OCI-LY1 (cell line): Measurements from ENCODE around the gene LRRC56.

ENCODE experiments used
- H2AFZ ChIP-seq: fragments of 200-600 bp; sonication (generic), shearing (Covaris generic); 2 replicates; pipeline ENCODE4 v1.6.0; 2014; ENCODE audit warnings: antibody characterized with exemption, mild to moderate bottlenecking, low read length
- H3F3A ChIP-seq: fragments of 200-600 bp; sonication (generic), shearing (Covaris generic); 2 replicates; pipeline ENCODE4 v1.6.0; 2014; ENCODE audit warnings: mild to moderate bottlenecking, antibody characterized with exemption, low read length, moderate library complexity; ENCODE audit not compliant: insufficient read depth
- H3K27ac ChIP-seq: fragments of 200-600 bp; sonication (generic); 2 replicates; pipeline ENCODE4 v1.5.1; 2014; ENCODE audit warnings: low read length, mixed run types, mild to moderate bottlenecking, low read depth; ENCODE audit not compliant: poor library complexity, severe bottlenecking
- H3K27me3 ChIP-seq: fragments of 200-600 bp; sonication (generic); 2 replicates; pipeline ENCODE4 v1.6.0; 2014; ENCODE audit warnings: antibody characterized with exemption, mild to moderate bottlenecking, low read length, moderate library complexity; ENCODE audit not compliant: insufficient read depth
- H3K36me3 ChIP-seq: fragments of 200-600 bp; sonication (generic); 2 replicates; pipeline ENCODE4 v1.6.1; 2014; ENCODE audit warnings: mild to moderate bottlenecking, antibody characterized with exemption, low read length, moderate library complexity, mixed read lengths; ENCODE audit not compliant: insufficient read depth
- H3K4me1 ChIP-seq: fragments of 200-600 bp; sonication (generic); 2 replicates; pipeline ENCODE4 v1.5.1; 2014; ENCODE audit warnings: mild to moderate bottlenecking, low read length, moderate library complexity; ENCODE audit not compliant: insufficient read depth, severe bottlenecking
- H3K4me2 ChIP-seq: fragments of 200-600 bp; sonication (generic), shearing (Covaris generic); 2 replicates; pipeline ENCODE4 v1.6.1; 2014; ENCODE audit warnings: low read length
- H3K4me3 ChIP-seq: fragments of 200-600 bp; sonication (generic); 2 replicates; pipeline ENCODE4 v1.5.1; 2014; ENCODE audit warnings: low read length, low read depth, mild to moderate bottlenecking, mixed read lengths; ENCODE audit not compliant: poor library complexity, severe bottlenecking
- H3K79me2 ChIP-seq: fragments of 200-600 bp; shearing (Covaris generic); 2 replicates; pipeline ENCODE4 v1.6.1; 2016; ENCODE audit warnings: mixed run types, low read length, mixed read lengths; ENCODE audit not compliant: insufficient read depth
- H3K9ac ChIP-seq: fragments of 200-600 bp; sonication (generic), shearing (Covaris generic); 2 replicates; pipeline ENCODE4 v1.6.1; 2014; ENCODE audit warnings: mild to moderate bottlenecking, low read length, mixed read lengths
- H3K9me2 ChIP-seq: fragments of 200-600 bp; sonication (generic), shearing (Covaris generic); 2 replicates; pipeline ENCODE4 v1.6.1; 2014; ENCODE audit warnings: low read depth, mild to moderate bottlenecking, low read length, mixed read lengths
- H3K9me3 ChIP-seq: fragments of 200-600 bp; shearing (Covaris generic); 2 replicates; pipeline ENCODE4 v1.6.1; 2014; ENCODE audit warnings: low read length, mixed read lengths
- H4K20me1 ChIP-seq: fragments of 200-600 bp; sonication (generic), shearing (Covaris generic); 2 replicates; pipeline ENCODE4 v1.6.0; 2016; ENCODE audit warnings: mild to moderate bottlenecking, low read length; ENCODE audit not compliant: insufficient read depth
- EZH2 ChIP-seq: fragments of 200-600 bp; sonication (generic), shearing (Covaris generic); IDR thresholded peaks from 2 replicates; pipeline ENCODE4 v1.8.0; 2017; ENCODE audit warnings: borderline replicate concordance, mixed run types, mild to moderate bottlenecking, antibody characterized with exemption, low read length, moderate library complexity, mixed read lengths
- TF ChIP-seq, protein P1 (sequence below): fragments of 200-600 bp; sonication (generic), shearing (Covaris generic); IDR thresholded peaks from 2 replicates; pipeline ENCODE4 v1.5.1; 2017; ENCODE audit warnings: mild to moderate bottlenecking, antibody characterized with exemption, low read length, moderate library complexity, mixed read lengths

Gene LRRC56

GRCh38 chr11:579830-580601, 42.7 kb downstream of the LRRC56 start:
- Histone ChIP-seq H3K27me3 (no peaks in the 10 kb centered on the region), H3F3A (no peaks in the 10 kb centered on the region), H2AFZ (no peak overlapping the region), H3K4me1 (peaks cover 36% of the 10 kb centered on the region), H3K4me2 (no peak overlapping the region; the same call in 1 of the 2 replicates), H3K79me2 (peaks cover 50% of the 10 kb centered on the region), H3K27ac (no peak overlapping the region), H4K20me1 (no peaks in the 10 kb centered on the region), H3K9me3 (no peaks in the 10 kb centered on the region), H3K9ac (no peak overlapping the region), H3K4me3 (no peak overlapping the region), H3K36me3 (peaks cover 30% of the 10 kb centered on the region), H3K9me2 (no peaks in the 10 kb centered on the region)
- TF ChIP-seq, protein P1, sequence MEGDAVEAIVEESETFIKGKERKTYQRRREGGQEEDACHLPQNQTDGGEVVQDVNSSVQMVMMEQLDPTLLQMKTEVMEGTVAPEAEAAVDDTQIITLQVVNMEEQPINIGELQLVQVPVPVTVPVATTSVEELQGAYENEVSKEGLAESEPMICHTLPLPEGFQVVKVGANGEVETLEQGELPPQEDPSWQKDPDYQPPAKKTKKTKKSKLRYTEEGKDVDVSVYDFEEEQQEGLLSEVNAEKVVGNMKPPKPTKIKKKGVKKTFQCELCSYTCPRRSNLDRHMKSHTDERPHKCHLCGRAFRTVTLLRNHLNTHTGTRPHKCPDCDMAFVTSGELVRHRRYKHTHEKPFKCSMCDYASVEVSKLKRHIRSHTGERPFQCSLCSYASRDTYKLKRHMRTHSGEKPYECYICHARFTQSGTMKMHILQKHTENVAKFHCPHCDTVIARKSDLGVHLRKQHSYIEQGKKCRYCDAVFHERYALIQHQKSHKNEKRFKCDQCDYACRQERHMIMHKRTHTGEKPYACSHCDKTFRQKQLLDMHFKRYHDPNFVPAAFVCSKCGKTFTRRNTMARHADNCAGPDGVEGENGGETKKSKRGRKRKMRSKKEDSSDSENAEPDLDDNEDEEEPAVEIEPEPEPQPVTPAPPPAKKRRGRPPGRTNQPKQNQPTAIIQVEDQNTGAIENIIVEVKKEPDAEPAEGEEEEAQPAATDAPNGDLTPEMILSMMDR: no peak
- no peak for TF ChIP-seq EZH2

- TF ChIP-seq, protein P1: no peak
- no peak for TF ChIP-seq EZH2
- no peaks in the 10 kb centered on the region for H3F3A ChIP-seq
- no peak overlapping the region for H3K27ac ChIP-seq
- no peak overlapping the region for H2AFZ ChIP-seq
- peaks cover 50% of the 10 kb centered on the region for H3K79me2 ChIP-seq
- peaks cover 34% of the 10 kb centered on the region for H3K36me3 ChIP-seq
- peaks cover 30% of the 10 kb centered on the region for H3K4me1 ChIP-seq
- no peak overlapping the region; the same call in 1 of the 2 replicates for H3K9ac ChIP-seq
- H3K4me3 ChIP-seq: no peak overlapping the region
- H4K20me1 ChIP-seq: no peaks in the 10 kb centered on the region
- no peaks in the 10 kb centered on the region for H3K9me3 ChIP-seq
- no peaks in the 10 kb centered on the region for H3K27me3 ChIP-seq
- H3K9me2 ChIP-seq: no peaks in the 10 kb centered on the region
- H3K4me2 ChIP-seq: no peak overlapping the region
Observed at GRCh38 chr11:581342-581741, 44.0 kb downstream of the LRRC56 start.

DNA sequence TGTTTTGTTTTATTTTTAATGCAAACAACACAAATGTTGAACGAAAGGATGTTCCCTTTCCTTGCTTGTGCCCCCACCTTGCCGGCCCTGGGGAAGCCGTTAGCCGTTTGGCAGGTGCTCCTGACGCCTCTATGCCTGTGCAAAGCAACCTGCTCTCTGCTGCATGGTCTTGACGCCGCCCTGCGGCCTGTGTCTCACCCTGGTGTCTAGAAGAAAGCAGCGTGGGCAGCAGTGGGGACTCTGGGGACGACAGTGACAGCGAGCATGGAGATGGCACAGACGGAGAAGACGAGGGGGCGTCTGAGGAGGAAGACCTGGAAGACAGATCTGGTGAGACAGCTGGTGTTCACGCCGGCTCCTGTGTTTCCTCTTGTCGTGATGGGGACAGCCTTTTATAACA, 44.4 kb downstream of the LRRC56 start:
- no peak overlapping the region for H3K27ac ChIP-seq
- H3K27me3 ChIP-seq: no peaks in the 10 kb centered on the region
- H3K4me2 ChIP-seq: no peak overlapping the region
- H3K36me3 ChIP-seq: peaks cover 39% of the 10 kb centered on the region
- peaks cover 30% of the 10 kb centered on the region for H3K4me1 ChIP-seq
- no peak overlapping the region for H2AFZ ChIP-seq
- no peaks in the 10 kb centered on the region for H3F3A ChIP-seq
- H3K79me2 ChIP-seq: peaks cover 49% of the 10 kb centered on the region
- H3K9ac ChIP-seq: no peak overlapping the region
- TF ChIP-seq, protein P1: no peak
- no peak for TF ChIP-seq EZH2
- no peaks in the 10 kb centered on the region for H3K9me3 ChIP-seq
- H4K20me1 ChIP-seq: no peaks in the 10 kb centered on the region
- no peaks in the 10 kb centered on the region for H3K9me2 ChIP-seq
- no peak overlapping the region for H3K4me3 ChIP-seq
